Measurements from ENCODE around the gene DAGLB.
A peak's percentile ranks its signal among the peaks of the same experiment; 100 is the strongest.
"Not testable (repeated sequence)": the region's sequence is repeated elsewhere in the genome, so short reads cannot be mapped to it uniquely, and the experiment has no call there.

The DAGLB gene

DNA sequence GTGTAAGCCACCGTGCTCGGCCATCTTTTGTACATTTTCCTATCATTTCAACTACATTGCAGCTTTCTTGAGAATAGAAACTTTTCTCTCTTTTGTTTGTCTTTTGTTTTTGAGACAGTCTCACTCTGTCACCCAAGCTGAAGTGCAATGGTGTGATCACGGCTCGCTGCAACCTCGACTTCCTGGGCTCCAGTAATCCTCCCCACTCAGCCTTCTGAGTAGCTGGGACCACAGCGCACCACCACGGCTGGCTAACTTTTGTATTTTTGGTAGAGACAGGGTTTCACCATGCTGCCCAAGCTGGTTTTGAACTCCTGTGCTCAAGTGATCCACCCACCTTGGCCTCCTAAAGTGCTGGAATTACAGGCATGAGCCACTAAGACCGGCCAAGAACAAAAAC lies 31.3 kb upstream of the DAGLB start:
- no peak for TF ChIP-seq POLR2A (IDR thresholded peaks at IDR 0.05; ENCODE audit: low read depth, low read length)
- FAIRE-seq: no peak
- no peak for DNase-seq (ENCODE audit: insufficient read length, low spot score)

DNA sequence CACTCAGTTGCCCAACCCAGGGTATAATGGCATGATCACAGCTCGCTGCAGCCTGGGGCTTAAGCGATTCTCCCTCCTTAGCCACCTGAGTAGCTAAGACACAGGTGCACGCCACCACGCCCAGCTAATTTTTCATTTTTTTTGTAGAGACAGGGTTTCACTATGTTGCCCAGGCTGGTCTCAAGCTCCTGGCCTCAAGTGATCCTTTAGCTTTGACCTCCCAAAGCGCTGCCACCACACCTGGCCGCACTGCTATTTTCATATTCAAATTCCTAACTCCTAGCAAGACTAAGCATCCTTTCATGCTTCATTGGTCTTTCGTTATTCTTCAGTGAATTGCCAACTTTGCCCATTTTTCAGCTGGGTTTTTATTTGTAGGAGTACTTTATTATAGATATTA lies 30.4 kb upstream of the DAGLB start:
- DNase-seq (ENCODE audit: insufficient read length, low spot score): no peak
- TF ChIP-seq POLR2A (IDR thresholded peaks at IDR 0.05; ENCODE audit: low read depth, low read length): no peak

DNA sequence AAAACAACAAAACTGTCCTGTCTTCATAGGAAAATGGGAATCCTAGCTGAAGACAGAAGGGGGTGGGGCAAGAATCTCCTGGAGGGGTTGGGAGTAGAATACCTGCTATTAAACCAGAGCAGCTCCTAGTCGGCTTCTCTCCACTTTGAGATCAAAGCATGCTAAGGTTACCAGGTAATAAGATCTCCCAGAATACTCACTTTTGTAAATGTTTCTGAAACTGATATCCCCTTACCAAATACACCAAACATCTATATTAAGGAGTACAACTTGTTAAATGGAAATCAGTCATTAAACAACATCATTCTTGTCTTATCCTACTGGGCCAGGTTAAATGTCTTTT lies 29.5 kb upstream of the DAGLB start:
- FAIRE-seq (no peak), DNase-seq (ENCODE audit: insufficient read length, low spot score) (no peak)
- TF ChIP-seq POLR2A (IDR thresholded peaks at IDR 0.05; ENCODE audit: low read depth, low read length): no peak

More for the DNA sequence above, 30.4 kb upstream of the DAGLB start:
- FAIRE-seq: no peak

DNA sequence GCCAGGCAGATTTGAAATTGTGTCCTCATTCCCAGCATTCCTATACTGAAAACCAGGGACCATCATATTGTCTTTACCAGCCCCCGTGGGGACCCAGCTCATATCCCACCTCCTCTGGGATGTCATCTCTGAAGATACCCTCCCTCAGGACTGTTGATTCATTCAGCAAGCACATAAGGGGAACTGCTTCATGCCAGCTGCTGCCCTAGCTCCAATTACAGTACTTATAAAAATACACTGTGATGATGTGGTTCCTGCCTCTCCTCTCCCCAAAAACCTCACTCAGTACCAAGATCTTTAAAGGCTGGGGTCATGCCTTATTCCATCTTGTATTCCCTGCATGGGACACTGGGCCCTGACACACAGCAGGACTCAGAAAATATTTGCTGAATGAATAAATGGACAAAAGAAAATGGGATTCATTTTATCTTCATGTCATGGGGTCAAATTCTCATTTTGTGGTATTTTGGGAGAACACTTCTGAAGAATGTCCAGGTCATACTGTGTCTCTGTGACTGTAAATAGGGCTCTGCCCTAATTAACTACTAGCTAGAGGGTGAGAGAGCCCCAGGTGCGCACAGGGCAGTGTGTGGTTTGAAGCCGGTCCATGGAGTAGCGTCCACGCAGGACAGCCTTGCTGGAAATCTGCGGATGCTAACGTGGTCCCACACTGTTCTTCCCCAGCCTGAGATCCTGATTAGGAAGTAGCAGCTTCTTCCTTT lies 29.0 kb upstream of the DAGLB start:
- TF ChIP-seq POLR2A (IDR thresholded peaks at IDR 0.05; ENCODE audit: low read depth, low read length): no peak
- DNase-seq (ENCODE audit: insufficient read length, low spot score) (no peak), FAIRE-seq (no peak)

DNA sequence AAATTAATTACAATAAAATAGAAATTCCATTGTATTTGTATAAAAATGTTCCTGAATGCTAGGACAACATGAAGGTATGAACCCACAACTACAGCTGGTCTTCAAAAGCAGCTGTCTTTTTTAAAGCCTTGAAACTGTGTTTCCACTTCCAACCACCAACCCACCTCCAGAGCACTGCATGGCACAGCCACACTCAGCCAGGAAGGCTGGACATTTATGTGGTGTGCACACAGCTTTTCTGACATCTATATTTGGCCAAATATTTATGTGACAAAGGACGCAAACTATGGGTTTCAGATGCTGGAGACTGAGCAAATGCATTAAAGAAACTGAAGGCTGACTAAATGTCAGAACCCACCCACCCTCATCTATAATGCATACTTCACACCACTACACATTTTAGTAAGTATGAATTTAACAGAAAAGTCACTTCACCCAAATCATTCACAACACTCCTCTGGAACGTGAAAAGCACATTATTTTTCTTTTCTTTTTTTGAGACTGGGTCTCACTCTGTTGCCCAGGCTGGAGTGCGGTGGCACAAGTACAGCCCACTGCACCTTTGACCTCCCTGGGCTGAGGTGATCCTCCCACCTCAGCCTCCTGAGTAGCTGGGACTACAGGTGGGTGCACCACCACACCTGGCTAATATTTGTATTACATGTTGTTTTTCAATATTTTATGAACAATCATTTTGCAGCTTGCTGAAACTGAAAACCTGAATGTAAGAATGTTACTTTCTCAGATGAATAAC lies 27.9 kb upstream of the DAGLB start:
- DNase-seq (ENCODE audit: insufficient read length, low spot score) (no peak), FAIRE-seq (no peak)
- no peak for TF ChIP-seq POLR2A (IDR thresholded peaks at IDR 0.05; ENCODE audit: low read depth, low read length)

DNA sequence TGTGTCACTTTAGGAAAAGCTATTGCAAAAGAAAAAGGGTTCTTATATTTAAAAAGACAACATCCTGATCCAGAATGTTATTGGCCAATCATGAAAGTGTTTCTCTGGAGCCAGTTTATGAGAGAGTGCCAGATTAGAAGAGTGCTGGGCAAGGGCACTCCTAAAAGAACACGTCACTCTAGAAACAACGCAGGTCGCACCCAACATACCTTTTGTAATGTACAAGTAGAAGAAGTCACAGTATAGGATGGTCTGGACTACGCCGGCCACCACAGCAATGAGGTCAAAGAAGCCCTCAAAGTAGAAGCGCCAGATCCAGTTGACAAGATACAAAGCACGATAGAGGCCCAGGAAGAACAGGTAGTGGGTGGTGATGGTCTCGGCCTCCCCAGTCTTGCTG lies 18.1 kb upstream of the DAGLB start:
- FAIRE-seq: no peak
- no peak for TF ChIP-seq POLR2A (IDR thresholded peaks at IDR 0.05; ENCODE audit: low read depth, low read length)
- no peak for DNase-seq (ENCODE audit: insufficient read length, low spot score)

DNA sequence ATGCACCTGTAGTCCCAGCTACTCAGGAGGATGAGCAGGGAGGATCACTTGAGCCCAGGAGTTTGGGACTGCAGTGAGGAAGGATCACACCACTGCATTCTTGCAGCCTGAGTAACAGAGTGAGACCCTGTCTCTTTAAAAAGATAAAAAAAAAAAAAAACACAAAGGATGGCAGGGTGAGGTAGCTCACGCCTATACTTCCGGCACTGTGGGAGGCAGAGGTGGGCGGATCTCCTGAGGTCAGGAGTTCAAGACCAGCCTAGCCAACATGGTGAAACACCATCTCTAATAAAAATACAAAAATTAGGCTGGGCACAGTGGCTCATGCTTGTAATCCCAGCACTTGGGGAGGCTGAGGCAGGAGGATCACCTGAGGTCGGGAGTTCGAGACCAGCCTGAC lies 15.9 kb upstream of the DAGLB start:
- FAIRE-seq; DNase-seq (ENCODE audit: insufficient read length, low spot score): not testable (repeated sequence)

DNA sequence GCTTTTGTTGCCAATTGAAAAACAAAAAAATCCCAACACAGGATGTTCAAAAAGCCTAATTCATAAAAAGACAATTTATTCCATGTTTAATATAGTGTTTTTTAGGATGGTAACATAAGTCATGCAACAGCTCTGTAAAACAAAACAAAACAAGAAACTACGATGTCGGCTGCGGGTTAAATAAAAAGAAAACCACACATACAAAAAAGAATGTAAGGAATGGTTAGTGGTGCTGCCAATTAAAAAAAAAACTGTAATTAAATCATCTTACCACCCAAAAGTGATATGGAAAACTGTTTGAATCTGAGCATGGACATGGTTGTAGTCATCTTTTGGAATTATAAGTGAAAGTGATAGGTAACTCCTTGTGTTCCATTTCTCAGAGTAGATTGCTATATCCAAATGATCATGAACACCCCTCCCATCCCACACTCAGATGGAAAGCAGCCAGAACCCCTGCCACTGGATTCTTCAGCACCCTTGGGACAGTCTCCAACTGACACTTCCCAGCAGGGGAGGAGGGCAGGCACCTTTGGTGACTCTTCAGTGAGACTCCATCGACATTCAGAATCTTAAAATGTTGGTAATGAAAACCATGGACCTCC lies 14.3 kb upstream of the DAGLB start:
- TF ChIP-seq POLR2A (IDR thresholded peaks at IDR 0.05; ENCODE audit: low read depth, low read length): no peak
- DNase-seq (ENCODE audit: insufficient read length, low spot score): no peak
- no peak for FAIRE-seq

DNA sequence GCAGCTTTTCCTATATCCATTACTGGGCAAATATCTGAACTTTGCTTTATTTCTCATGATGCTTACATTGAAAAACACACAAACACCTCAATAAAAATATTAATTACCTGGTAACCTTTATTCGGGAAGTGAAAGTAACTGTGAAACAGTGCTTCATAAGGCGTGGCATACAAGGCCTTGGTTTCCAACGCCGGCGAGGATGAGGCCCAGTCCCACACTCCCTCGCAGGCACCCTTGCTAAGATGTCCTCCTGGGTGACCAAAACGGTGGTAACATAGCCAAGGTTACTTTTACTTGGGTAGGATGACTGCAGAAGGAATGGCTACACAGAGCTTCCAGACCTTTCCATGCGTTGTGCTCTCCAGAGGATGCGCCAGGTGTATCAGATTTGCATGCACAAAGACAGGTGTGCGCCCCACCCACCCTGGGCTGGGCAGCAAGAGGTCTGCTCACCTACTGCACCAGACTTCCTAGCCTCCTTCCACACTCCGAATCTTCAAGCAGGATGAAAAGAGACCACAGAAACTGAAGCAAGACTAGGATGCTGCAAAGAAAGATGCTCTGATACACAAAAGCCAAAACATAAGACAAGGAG lies 13.3 kb upstream of the DAGLB start:
- FAIRE-seq (no peak), DNase-seq (ENCODE audit: insufficient read length, low spot score) (no peak)
- no peak for TF ChIP-seq POLR2A (IDR thresholded peaks at IDR 0.05; ENCODE audit: low read depth, low read length)

DNA sequence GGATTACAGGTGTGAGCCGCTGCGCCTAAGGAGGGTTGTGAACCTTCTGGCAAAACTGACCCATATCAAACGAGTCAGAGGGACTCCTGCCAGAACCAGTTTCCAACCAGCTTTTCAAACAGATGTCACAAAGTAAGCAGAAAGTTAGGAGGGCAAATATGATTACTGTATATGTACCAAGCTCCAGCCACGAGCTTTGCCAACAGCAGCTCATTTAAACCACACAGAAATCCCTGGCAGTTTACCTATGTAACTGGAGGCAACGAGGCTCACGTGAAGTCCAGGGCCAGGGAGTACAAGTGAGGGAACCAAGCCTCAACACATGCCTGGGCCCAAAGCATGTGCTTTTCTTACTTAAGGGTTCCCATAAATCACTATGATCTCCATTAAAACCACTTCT lies 12.5 kb upstream of the DAGLB start:
- no peak for TF ChIP-seq POLR2A (IDR thresholded peaks at IDR 0.05; ENCODE audit: low read depth, low read length)
- no peak for FAIRE-seq
- DNase-seq (ENCODE audit: insufficient read length, low spot score): no peak

DNA sequence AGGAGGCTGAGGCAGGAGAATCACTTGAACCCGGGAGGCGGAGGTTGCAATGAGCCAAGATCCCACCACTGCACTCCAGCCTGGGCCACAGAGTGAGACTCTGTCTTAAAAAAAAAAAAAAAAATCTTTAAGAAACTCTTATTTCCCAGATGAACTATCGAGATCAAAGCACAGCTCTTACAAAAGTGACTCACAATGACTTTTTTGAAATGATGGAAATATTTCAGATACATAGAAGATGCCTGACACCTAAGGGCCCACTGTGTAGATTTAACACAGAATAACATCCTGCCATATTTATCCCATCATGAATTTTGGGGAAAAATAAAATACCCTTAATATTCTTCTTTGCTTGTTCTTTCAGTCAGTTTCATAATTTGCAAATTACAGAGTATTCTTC lies 10.9 kb upstream of the DAGLB start:
- DNase-seq (ENCODE audit: insufficient read length, low spot score); FAIRE-seq: not testable (repeated sequence)

DNA sequence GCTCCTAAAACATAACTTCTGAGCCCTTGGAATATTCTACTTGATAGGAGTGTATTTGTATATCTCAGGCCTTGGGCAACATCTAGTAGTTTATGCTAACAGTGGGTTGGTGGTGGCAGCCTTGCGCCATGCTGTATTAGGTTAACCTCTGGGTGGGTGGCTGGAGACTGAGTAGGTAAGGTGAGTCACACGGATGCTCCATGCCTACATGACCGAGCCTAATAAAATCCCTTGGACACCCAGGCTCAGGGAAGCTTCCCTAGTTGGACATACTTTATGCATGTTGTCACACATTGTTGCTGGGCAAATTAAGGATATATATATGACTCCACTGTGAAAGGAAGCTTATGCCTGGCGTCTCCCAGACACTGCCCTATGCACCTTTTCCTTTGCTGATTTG lies 6.0 kb upstream of the DAGLB start:
- no peak for TF ChIP-seq POLR2A (IDR thresholded peaks at IDR 0.05; ENCODE audit: low read depth, low read length)
- FAIRE-seq: peak; percentile 50
- DNase-seq (ENCODE audit: insufficient read length, low spot score): peak; percentile 88

DNA sequence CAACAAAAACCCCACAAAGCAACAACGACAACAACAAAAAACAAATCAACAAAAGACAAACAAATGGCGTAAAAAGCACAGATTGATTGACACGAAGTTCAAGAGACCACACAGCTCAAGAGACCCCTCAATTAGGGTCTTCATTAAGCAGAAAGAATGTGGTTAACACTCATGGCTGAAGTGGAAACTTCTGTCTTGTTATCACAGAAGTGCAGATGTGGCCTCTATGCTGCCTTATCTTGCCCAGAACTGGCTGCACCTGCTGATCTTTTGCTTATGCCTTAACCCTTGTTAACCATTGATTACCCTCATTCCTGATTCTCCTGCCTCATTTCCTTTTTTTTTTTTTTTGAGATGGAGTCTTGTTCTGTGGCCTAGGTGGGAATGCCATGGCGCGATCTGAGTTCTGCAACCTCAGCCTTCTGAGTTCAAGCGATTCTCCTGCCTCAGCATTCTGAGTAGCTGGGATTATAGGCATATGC lies 3.5 kb upstream of the DAGLB start:
- DNase-seq (ENCODE audit: insufficient read length, low spot score): no peak
- no peak for FAIRE-seq
- no peak for TF ChIP-seq POLR2A (IDR thresholded peaks at IDR 0.05; ENCODE audit: low read depth, low read length)

DNA sequence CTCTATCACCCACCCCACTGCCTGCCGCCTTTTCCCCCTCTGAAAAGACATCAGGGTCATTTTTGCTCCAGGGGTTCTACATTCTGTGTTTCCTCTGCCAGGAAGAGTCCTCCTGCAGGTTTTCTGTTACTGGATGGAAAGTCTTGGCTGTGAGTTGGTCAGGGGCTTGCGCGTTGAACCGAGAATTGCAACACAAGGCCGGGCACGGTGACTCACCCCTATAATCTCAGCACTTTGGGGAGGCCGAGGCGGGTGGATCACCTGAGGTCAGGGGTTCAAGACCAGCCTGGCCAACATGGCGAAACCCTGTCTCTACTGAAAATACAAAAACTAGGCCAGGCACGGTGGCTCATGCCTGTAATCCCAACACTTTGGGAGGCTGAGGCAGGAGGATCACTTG lies 2.8 kb upstream of the DAGLB start:
- not testable (repeated sequence) for DNase-seq (ENCODE audit: insufficient read length, low spot score); FAIRE-seq

DNA sequence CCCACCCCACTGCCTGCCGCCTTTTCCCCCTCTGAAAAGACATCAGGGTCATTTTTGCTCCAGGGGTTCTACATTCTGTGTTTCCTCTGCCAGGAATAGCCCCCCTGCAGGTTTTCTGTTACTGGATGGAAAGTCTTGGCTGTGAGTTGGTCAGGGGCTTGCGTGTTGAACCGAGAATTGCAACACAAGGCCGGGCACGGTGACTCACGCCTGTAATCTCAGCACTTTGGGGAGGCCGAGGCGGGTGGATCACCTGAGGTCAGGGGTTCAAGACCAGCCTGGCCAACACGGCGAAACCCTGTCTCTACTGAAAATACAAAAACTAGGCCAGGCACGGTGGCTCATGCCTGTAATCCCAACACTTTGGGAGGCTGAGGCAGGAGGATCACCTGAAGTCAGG lies 2.1 kb upstream of the DAGLB start:
- not testable (repeated sequence) for DNase-seq (ENCODE audit: insufficient read length, low spot score); FAIRE-seq
